Measurements from ENCODE around the gene SHANK1. TPM values are rescaled to one million over a fixed set of nuclear protein-coding genes. Genes with fewer than 3 reads are reported as not detected.

SHANK1 gene
- total RNA-seq, 1 donor from 2014 or later = 2.3 TPM

- peaks cover 13% of the 10 kb centered on the region for H3K27me3 Mint-ChIP-seq (ENCODE audit: insufficient read depth, low read depth)
- Histone ChIP-seq H3K27me3 (peaks cover 3% of the 10 kb centered on the region), H3K79me2 (ENCODE audit: low read depth) (no peaks in the 10 kb centered on the region), H4K20me1 (ENCODE audit: low read depth) (no peaks in the 10 kb centered on the region), H3K9me3 (ENCODE audit: low read depth) (no peaks in the 10 kb centered on the region), H3K4me2 (peak overlapping the region; percentile 71), H3K4me1 (no peaks in the 10 kb centered on the region), H2AFZ (replicated peaks) (no peak overlapping the region), H3F3A (ENCODE audit: low read depth) (peaks cover 7% of the 10 kb centered on the region), H3K4me3 (peak overlapping the region; percentile 53), H3K9ac (no peak overlapping the region), H3K27ac (peak overlapping the region; percentile 63), H3K36me3 (no peaks in the 10 kb centered on the region)
- peak; percentile 64 for DNase-seq (ENCODE audit: low spot score)
- H3K4me3 Mint-ChIP-seq = peak overlapping the region; percentile 83
- H3K27ac Mint-ChIP-seq = peak overlapping the region; percentile 57
- H3K9me3 Mint-ChIP-seq = peaks cover 1% of the 10 kb centered on the region
- H3K36me3 Mint-ChIP-seq = peaks cover 5% of the 10 kb centered on the region
- peaks cover 31% of the 10 kb centered on the region for H3K4me1 Mint-ChIP-seq
- TF ChIP-seq, protein P1, sequence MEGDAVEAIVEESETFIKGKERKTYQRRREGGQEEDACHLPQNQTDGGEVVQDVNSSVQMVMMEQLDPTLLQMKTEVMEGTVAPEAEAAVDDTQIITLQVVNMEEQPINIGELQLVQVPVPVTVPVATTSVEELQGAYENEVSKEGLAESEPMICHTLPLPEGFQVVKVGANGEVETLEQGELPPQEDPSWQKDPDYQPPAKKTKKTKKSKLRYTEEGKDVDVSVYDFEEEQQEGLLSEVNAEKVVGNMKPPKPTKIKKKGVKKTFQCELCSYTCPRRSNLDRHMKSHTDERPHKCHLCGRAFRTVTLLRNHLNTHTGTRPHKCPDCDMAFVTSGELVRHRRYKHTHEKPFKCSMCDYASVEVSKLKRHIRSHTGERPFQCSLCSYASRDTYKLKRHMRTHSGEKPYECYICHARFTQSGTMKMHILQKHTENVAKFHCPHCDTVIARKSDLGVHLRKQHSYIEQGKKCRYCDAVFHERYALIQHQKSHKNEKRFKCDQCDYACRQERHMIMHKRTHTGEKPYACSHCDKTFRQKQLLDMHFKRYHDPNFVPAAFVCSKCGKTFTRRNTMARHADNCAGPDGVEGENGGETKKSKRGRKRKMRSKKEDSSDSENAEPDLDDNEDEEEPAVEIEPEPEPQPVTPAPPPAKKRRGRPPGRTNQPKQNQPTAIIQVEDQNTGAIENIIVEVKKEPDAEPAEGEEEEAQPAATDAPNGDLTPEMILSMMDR (IDR thresholded peaks at IDR 0.05) = no peak
- no peak for TF ChIP-seq EZH2 (IDR thresholded peaks at IDR 0.05)
- TF ChIP-seq EZH2phosphoT487 (IDR thresholded peaks at IDR 0.05) = no peak
Observed at GRCh38 chr19:50660088-50660366, 59.6 kb downstream of the SHANK1 start.

- peaks cover 11% of the 10 kb centered on the region for H3K27me3 Mint-ChIP-seq (ENCODE audit: insufficient read depth, low read depth)
- H3K4me2 ChIP-seq = peak overlapping the region; percentile 71
- no peaks in the 10 kb centered on the region for H3K36me3 ChIP-seq
- H3K27me3 ChIP-seq = peaks cover 3% of the 10 kb centered on the region
- no peak overlapping the region for H3K9ac ChIP-seq
- peaks cover 7% of the 10 kb centered on the region for H3F3A ChIP-seq (ENCODE audit: low read depth)
- peaks cover 2% of the 10 kb centered on the region for H3K36me3 Mint-ChIP-seq
- peaks cover 4% of the 10 kb centered on the region for H3K9me3 Mint-ChIP-seq
- TF ChIP-seq EZH2 (IDR thresholded peaks at IDR 0.05) (no peak), EZH2phosphoT487 (IDR thresholded peaks at IDR 0.05) (no peak)
- TF ChIP-seq, protein P1 (IDR thresholded peaks at IDR 0.05) = no peak
- peak overlapping the region; percentile 53 for H3K4me3 ChIP-seq
- H3K4me1 ChIP-seq = no peaks in the 10 kb centered on the region
- peak; percentile 72 for DNase-seq (ENCODE audit: low spot score)
- H3K79me2 ChIP-seq (ENCODE audit: low read depth) = no peaks in the 10 kb centered on the region
- H2AFZ ChIP-seq (replicated peaks) = no peak overlapping the region
- peak overlapping the region; percentile 86 for H3K4me3 Mint-ChIP-seq
- peaks cover 36% of the 10 kb centered on the region for H3K4me1 Mint-ChIP-seq
- no peaks in the 10 kb centered on the region for H3K9me3 ChIP-seq (ENCODE audit: low read depth)
- H3K27ac ChIP-seq = peak overlapping the region; percentile 63
- no peaks in the 10 kb centered on the region for H4K20me1 ChIP-seq (ENCODE audit: low read depth)
- no peak overlapping the region for H3K27ac Mint-ChIP-seq
Observed at GRCh38 chr19:50659318-50660087, 60.1 kb downstream of the SHANK1 start.

DNA sequence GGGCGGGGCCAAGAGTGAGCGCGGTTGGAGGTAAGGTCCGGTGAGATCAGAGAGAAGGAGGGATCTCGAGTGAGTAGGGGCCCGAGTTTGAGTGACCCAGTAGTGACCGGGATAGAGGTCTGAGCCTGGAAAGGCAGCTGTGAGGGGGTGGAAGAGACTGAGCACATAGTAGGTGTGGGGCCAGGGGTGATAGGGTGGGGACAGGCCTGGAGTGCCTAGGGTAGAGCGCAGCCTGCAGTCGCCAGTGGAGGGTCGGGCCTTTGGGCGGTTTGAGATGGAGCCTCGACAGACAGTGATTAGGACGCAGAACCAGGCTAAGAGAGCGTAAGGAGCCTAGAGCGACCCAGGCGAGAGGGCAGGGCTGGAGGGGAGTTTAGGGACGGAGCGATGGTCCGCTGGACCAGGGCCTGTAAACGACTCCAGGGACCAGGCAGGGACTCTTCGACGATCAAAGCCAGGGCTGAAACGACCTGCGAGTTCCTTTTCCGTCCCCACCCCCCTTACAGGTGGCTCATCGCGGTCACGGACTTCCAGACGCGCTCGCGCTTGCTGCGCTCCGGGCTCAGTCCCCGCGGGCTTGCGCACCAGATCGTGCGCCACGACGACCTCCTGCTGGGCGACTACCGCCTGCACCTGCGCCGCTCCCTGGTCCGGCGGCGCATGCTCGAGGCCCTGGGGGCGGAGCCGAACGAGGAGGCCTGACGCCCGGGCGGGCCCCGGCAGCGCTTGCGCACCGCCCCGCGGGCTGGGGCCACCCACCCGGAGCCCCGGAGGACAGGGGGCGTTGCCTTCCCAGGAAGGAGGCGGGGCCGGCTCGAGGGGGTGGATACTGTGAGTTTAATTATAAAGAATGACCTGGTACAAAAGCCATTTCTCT lies 60.9 kb downstream of the SHANK1 start:
- H3F3A ChIP-seq (ENCODE audit: low read depth) = peaks cover 7% of the 10 kb centered on the region
- Mint-ChIP-seq H3K27ac (peak overlapping the region; percentile 90), H3K27me3 (ENCODE audit: insufficient read depth, low read depth) (peaks cover 11% of the 10 kb centered on the region), H3K4me1 (peaks cover 42% of the 10 kb centered on the region), H3K4me3 (peak overlapping the region; percentile 95), H3K9me3 (peaks cover 4% of the 10 kb centered on the region), H3K36me3 (peaks cover 2% of the 10 kb centered on the region)
- H3K9me3 ChIP-seq (ENCODE audit: low read depth) = no peaks in the 10 kb centered on the region
- TF ChIP-seq EZH2 (IDR thresholded peaks at IDR 0.05) (no peak), EZH2phosphoT487 (IDR thresholded peaks at IDR 0.05) (no peak)
- TF ChIP-seq, protein P1 (IDR thresholded peaks at IDR 0.05) = no peak
- no peak overlapping the region for H3K9ac ChIP-seq
- no peaks in the 10 kb centered on the region for H4K20me1 ChIP-seq (ENCODE audit: low read depth)
- peak overlapping the region; percentile 71 for H3K4me2 ChIP-seq
- no peak overlapping the region for H2AFZ ChIP-seq (replicated peaks)
- H3K36me3 ChIP-seq = no peaks in the 10 kb centered on the region
- H3K79me2 ChIP-seq (ENCODE audit: low read depth) = no peaks in the 10 kb centered on the region
- peak; percentile 94 for DNase-seq (ENCODE audit: low spot score)
- H3K27me3 ChIP-seq = peaks cover 3% of the 10 kb centered on the region
- no peaks in the 10 kb centered on the region for H3K4me1 ChIP-seq
- H3K4me3 ChIP-seq = peak overlapping the region; percentile 53
- no peak overlapping the region for H3K27ac ChIP-seq
